ENCODE results near the gene TNFRSF21. TPM values are rescaled to one million over a fixed set of nuclear protein-coding genes. Genes with fewer than 3 reads are reported as not detected.
"Not testable (repeated sequence)": the region's sequence is repeated elsewhere in the genome, so short reads cannot be mapped to it uniquely, and the experiment has no call there.

TNFRSF21 gene
- total RNA-seq, 1 donor from 2014 or later: 6.7 TPM

DNA sequence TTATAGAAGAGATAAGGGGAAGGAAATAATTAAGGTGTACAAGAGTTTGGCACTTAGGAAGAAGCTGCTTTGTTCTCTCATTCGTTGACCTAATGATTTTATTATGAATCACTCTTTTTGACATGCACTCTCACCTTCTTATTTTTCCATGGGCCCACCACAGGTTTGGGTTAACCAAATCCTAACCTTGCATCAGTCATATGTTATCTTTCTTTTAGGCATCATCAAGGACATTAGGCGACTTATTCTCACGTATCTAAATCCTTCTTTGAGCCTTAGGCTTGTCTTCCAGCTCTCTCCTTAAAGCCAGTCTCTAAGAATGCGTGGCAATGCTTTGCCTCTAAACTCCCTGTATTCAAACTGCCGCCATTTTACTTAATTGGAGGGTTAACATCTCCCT lies 58.3 kb downstream of the TNFRSF21 start:
- DNase-seq: no peak

GRCh38 chr6:47250302-47250701 lies 59.4 kb downstream of the TNFRSF21 start:
- no peak for DNase-seq

DNA sequence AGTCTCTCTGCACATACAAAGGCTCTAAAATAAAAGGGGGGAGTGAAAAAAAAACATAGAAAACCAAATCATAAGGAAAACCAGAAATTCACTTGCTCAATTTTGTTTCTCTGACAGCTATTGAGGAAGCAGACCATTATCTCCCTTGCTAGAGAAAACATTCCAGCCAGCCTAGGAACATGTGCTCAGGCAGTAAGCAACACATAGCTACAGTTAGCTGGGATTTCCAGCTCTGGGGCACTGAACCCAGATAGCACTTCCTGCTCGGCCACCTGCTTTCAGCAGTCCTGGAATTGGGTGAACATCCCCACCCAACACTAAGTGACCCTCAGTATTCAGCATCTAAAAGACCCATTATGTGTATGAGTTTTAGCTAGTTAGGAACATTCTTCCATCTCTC lies 61.3 kb downstream of the TNFRSF21 start:
- no peak for DNase-seq

GRCh38 chr6:47247227-47247797 lies 62.4 kb downstream of the TNFRSF21 start:
- no peak for DNase-seq

- DNase-seq: no peak
Measured at GRCh38 chr6:47246551-47246950, 63.2 kb downstream of the TNFRSF21 start.

GRCh38 chr6:47245745-47246371 lies 63.8 kb downstream of the TNFRSF21 start:
- no peak for DNase-seq

DNA sequence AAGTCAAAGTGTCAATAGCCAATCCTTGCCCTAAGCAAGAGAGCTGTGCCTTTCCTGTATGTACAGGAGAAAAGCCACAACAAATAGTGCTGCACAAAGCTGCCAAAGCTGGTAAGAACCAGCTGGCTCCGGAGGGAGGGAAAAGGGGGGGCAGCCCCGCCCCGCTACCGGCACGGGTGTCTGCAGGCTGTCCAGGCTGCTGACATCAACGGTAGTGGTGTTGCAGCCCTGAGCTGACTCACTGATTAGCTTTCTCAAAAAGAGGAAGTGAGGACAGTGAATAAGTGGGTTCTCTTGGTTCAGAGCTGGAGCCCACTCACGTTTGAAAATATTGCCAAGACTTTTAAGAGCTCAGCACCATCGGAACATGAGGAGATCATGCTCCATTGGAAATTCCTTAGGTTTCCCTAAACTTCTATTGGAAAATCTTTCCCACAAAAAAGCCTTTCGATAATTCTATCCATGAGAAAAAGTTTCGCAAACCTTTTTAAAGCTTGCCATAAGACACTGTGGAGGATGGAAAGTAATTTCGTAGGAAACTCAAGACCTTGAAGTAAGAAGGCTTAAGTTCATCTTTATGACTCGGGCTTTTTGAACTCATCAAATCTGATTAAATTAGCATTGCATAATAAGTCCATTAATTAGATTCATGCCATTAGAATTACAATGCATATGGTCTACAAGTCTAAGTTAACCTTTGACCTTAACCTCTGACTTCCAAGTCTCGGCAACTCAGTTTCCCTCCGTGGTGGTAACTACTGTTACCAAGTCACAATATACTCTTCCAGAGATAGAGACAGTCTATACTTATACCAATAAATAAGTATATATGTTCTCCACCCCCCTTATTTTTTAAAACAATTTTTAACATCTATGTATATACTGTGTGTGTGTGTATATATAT lies 67.0 kb downstream of the TNFRSF21 start:
- DNase-seq: peak; percentile 42

DNA sequence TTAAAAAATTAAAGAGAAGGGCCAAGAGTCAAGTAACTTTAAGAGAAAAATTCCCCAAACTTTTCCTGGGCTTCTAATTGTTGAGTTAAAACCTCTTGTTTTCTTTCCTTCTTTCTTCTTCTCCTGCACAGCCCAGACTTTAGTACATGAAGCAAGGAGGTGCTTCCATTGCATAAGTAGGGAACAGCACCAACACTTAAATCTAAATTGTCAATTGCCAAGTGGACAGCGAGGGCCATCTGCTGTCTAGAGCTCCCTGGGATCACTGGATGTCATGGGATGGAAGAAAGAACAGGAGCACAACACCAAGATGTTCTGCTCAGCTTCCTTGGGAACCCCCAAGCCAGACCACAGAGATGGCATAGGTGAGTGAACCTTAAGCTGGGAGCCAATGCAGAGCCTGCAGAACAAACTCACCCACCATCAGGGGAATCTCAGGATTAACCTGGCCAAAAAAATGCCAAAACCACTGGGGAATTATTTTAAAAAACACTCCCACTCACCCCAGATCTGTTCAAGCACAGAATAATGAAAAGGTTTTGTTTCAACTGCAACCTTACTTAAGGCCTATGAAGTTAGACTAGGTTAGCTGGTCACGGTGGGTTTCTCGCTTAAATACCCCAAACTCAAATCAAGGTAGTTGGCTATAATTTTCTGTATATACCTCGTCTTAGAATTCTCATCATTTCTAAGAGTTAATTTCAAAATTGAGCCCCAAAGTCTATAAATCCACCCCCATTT lies 67.8 kb downstream of the TNFRSF21 start:
- DNase-seq: no peak

- no peak for DNase-seq
Measured at GRCh38 chr6:47240277-47240890, 69.3 kb downstream of the TNFRSF21 start.

- no peak for DNase-seq
Measured at GRCh38 chr6:47239546-47239945, 70.2 kb downstream of the TNFRSF21 start.

DNA sequence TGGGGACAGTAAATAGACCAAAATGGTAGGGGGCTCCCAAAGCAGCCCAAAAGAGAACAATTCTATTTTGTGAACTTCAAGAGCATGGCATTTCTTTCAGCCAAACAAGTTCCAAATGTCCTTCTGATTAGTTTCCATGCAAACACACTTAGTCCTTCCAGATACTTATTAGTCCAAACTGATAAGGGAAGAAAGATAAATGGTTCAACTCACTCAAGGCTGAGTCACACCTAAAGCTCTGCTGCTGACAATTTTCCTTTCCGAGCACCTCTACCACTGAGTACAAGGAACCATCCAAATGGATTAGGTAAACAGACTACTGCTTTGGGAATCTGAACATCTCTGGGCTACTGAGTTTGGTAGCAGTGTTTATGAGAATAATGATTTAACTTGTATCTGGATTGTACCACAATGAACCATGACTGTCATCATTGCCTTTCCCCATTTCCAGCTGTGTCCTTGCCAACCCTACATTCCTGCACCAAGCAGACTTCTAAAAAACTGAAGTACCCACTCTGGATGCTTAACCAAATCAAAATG lies 71.2 kb downstream of the TNFRSF21 start:
- DNase-seq: no peak

- no peak for DNase-seq
Measured at GRCh38 chr6:47237196-47237595, 72.5 kb downstream of the TNFRSF21 start.

- DNase-seq: no peak
Measured at GRCh38 chr6:47235964-47236760, 73.5 kb downstream of the TNFRSF21 start.

- no peak for DNase-seq
Measured at GRCh38 chr6:47235421-47235820, 74.3 kb downstream of the TNFRSF21 start.

- DNase-seq: no peak
Measured at GRCh38 chr6:47234266-47234933, 75.3 kb downstream of the TNFRSF21 start.

GRCh38 chr6:47231151-47231550 lies 78.6 kb downstream of the TNFRSF21 start:
- DNase-seq: no peak

GRCh38 chr6:47230579-47230978 lies 79.1 kb downstream of the TNFRSF21 start:
- no peak for DNase-seq

DNA sequence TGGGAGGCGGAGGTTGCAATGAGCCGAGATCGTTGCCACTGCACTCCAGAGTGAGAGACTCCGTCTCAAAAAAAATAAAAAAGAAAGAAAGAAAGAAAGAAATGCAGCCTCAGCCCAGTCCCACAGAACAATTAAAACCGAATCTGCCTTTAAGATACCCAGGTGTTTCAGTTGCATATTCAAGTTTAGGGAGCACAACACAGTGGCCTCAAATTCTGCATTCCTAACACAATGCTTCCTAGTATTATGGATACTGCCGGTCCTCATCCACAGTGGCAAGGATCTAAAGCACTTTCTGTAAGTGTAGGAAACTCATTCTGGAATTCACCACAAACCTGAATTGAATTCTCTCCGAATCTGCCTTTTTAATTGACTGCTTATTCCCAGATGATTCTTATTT lies 80.5 kb downstream of the TNFRSF21 start:
- no peak for DNase-seq

- DNase-seq: not testable (repeated sequence)
Measured at GRCh38 chr6:47228093-47228492, 81.6 kb downstream of the TNFRSF21 start.

DNA sequence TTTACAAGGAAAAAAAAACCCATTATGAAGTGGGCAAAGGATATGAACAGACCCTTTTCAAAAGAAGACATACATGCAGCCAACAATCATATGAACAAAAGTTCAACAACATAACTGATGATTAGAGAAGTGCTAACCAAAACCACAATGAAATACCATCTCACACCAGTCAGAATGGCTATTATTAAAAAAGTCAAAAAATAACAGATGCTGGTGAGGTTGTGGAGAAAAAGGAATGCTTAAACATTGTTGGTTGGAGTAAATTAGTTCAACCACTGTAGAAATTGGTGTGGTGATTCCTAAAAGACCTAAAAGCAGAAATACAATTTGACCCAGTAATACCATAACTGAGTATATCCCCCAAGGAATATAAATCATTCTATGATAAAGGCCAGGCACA lies 86.5 kb downstream of the TNFRSF21 start:
- DNase-seq: not testable (repeated sequence)
